K562 (cell line): Measurements from ENCODE around the gene PDLIM5. TPM values are rescaled to one million over a fixed set of nuclear protein-coding genes. Genes with fewer than 3 reads are reported as not detected.

Experiments
- ATAC-seq: fragments of 200-7000 bp; cut with Tn5 transposase; 3 replicates; pipeline ENCODE4 v1.9.1; 2020; ENCODE audit warnings: moderate library complexity
- BruUV-seq: library from RNA; stranded (reverse); fragments of 400-500 nt; replicated peaks from 2 replicates; lab custom pipeline; 2021; lab: Mats Ljungman, UMichigan
- CTCF ChIA-PET: fragments of 300-600 bp; formaldehyde crosslinking; extraction: SDS; loops from one replicate; lab custom pipeline; 2021; ENCODE audit warnings: low intra/inter-chr PET ratio; lab: Yijun Ruan, JAX
- POLR2A ChIA-PET: fragments of 300-600, 350-650 bp; sonication (Branson Sonifier 250); formaldehyde crosslinking; extraction: SDS; loops from one replicate; lab custom pipeline; 2021; ENCODE audit warnings: antibody characterized with exemption, inconsistent platforms; lab: Yijun Ruan, JAX
- DNase-seq, 4 experiments: peaks; one replicate each; pipeline versions ENCODE4 v3.0.0 to v3.0.0-alpha.2; 2011 to 2018; ENCODE audit warnings: low spot score in 3 of 4, mixed read lengths in 3 of 4; ENCODE audit errors: extremely low read depth in 1 of 4
- FAIRE-seq: peaks from 2 replicates; lab custom pipeline; 2011; peaks lifted over from hg19 to GRCh38; lab: Jason Lieb, UNC
- H2AFZ ChIP-seq: 2 replicates; pipeline ENCODE4 v1.6.0; 2011; ENCODE audit warnings: low read depth, low read length, control low read depth, inconsistent platforms
- H3K27ac ChIP-seq: fragments of 200-600 bp; 3 replicates; pipeline ENCODE4 v1.8.0; 2011; ENCODE audit warnings: low read depth, mild to moderate bottlenecking, control low read depth, inconsistent platforms, low read length, moderate library complexity, mixed read lengths; ENCODE audit errors: extremely low read depth
- H3K27me3 ChIP-seq, 2 experiments: fragments of 300-600 bp in 1 of 2; 2 replicates in 1 of 2; 3 replicates in 1 of 2; pipeline versions ENCODE4 v1.6.0 to v1.8.0; 2011; ENCODE audit warnings: inconsistent platforms in 2 of 2, low read length in 2 of 2, mild to moderate bottlenecking in 1 of 2, mixed read lengths in 1 of 2, moderate library complexity in 1 of 2; ENCODE audit not compliant: control insufficient read depth in 2 of 2, insufficient read depth in 2 of 2
- H3K36me3 ChIP-seq: fragments of 300-600 bp; 3 replicates; pipeline ENCODE4 v1.8.0; 2011; ENCODE audit warnings: mild to moderate bottlenecking, low read length, inconsistent platforms; ENCODE audit not compliant: control insufficient read depth, insufficient read depth
- H3K4me1 ChIP-seq, 2 experiments: fragments of 200-600 bp in 1 of 2; replicated peaks in 1 of 2; 2 replicates in 1 of 2; 3 replicates in 1 of 2; pipeline versions ENCODE4 v1.5.1 to v1.8.0; 2011; ENCODE audit warnings: inconsistent platforms in 2 of 2, low read length in 2 of 2, mild to moderate bottlenecking in 1 of 2, mixed read lengths in 1 of 2, moderate library complexity in 1 of 2; ENCODE audit not compliant: control insufficient read depth in 2 of 2, insufficient read depth in 2 of 2
- H3K4me2 ChIP-seq: 2 replicates; pipeline ENCODE4 v1.6.1; 2011; ENCODE audit warnings: low read length, control low read depth, inconsistent platforms, mixed read lengths; ENCODE audit not compliant: insufficient read depth
- H3K4me3 ChIP-seq: fragments of 200-600 bp; sonication (generic), shearing (Covaris generic); 2 replicates; pipeline ENCODE4 v1.5.1; 2016; ENCODE audit warnings: control low read depth, inconsistent platforms
- H3K79me2 ChIP-seq: fragments of 200-600 bp; 3 replicates; pipeline ENCODE4 v1.8.0; 2011; ENCODE audit warnings: low read length, inconsistent platforms; ENCODE audit not compliant: control insufficient read depth, insufficient read depth
- H3K9ac ChIP-seq, 2 experiments: 2 replicates each; pipeline versions ENCODE4 v1.6.0 to v1.6.1; 2011; ENCODE audit warnings: low read depth in 2 of 2, low read length in 2 of 2, control low read depth in 1 of 2, inconsistent platforms in 1 of 2, mild to moderate bottlenecking in 1 of 2, mixed read lengths in 1 of 2; ENCODE audit not compliant: insufficient read depth in 1 of 2
- H3K9me1 ChIP-seq: one replicate; pipeline ENCODE4 v1.6.0; 2011; ENCODE audit warnings: inconsistent platforms, mild to moderate bottlenecking, low read length, moderate library complexity; ENCODE audit not compliant: control insufficient read depth, insufficient read depth
- H3K9me3 ChIP-seq: replicated peaks from 2 replicates; pipeline ENCODE4 v1.5.1; 2011; ENCODE audit warnings: low read depth, low read length, inconsistent platforms; ENCODE audit not compliant: control insufficient read depth, insufficient read depth
- H4K20me1 ChIP-seq: replicated peaks from 2 replicates; pipeline ENCODE4 v1.6.1; 2011; ENCODE audit warnings: low read length, inconsistent platforms, mixed read lengths; ENCODE audit not compliant: control insufficient read depth, insufficient read depth
- ATF3 ChIP-seq, 2 experiments: fragments of 450-650 bp in 1 of 2; sonication (generic) in 1 of 2; formaldehyde crosslinking in 1 of 2; IDR thresholded peaks in 1 of 2; conservative IDR thresholded peaks in 1 of 2; 2 replicates each; pipeline versions ENCODE4 v1.6.1 to v1.8.1; 2016 to 2023; ENCODE audit warnings: mild to moderate bottlenecking in 2 of 2, moderate library complexity in 2 of 2, inconsistent platforms in 1 of 2, missing genetic modification reagents in 1 of 2
- HNRNPL ChIP-seq: fragments of 200-400 bp; formaldehyde crosslinking; IDR thresholded peaks from 2 replicates; pipeline ENCODE4 v1.6.1; 2017; ENCODE audit warnings: low read depth, mild to moderate bottlenecking, low read length
- L3MBTL2 ChIP-seq: fragments of 450-650 bp; IDR thresholded peaks from 2 replicates; pipeline ENCODE4 v1.6.1; 2016; ENCODE audit warnings: mild to moderate bottlenecking, moderate library complexity
- MAFK ChIP-seq: IDR thresholded peaks from 2 replicates; pipeline ENCODE4 v1.6.1; 2011; ENCODE audit warnings: low read length, improper control_type of control experiment
- MEF2D ChIP-seq: conservative IDR thresholded peaks from 2 replicates; pipeline ENCODE4 v1.6.1; 2016; ENCODE audit warnings: low read depth, missing genetic modification characterization, missing compliant biosample characterization
- PHF21A ChIP-seq: fragments of 450-650 bp; IDR thresholded peaks from 2 replicates; pipeline ENCODE4 v1.6.1; 2017; ENCODE audit warnings: low read depth, borderline replicate concordance
- POU5F1 ChIP-seq: fragments of 150-350 bp; IDR thresholded peaks from 2 replicates; pipeline ENCODE4 v1.6.1; 2014; ENCODE audit warnings: borderline replicate concordance, low read length, low read depth, mild to moderate bottlenecking; ENCODE audit not compliant: partially characterized antibody
- SETDB1 ChIP-seq: IDR thresholded peaks from one replicate; pipeline ENCODE4 v1.6.1; 2012; ENCODE audit warnings: low read length, control low read depth, inconsistent platforms
- SMARCA4 ChIP-seq: fragments of 450-650 bp; IDR thresholded peaks from 2 replicates; pipeline ENCODE4 v1.6.1; 2016
- SMC3 ChIP-seq: conservative IDR thresholded peaks from 2 replicates; pipeline ENCODE4 v1.6.1; 2011; ENCODE audit warnings: low read depth, low read length, improper control_type of control experiment; ENCODE audit not compliant: insufficient read depth
- STAT6 ChIP-seq: sonication (generic); formaldehyde crosslinking; IDR thresholded peaks from 2 replicates; pipeline ENCODE4 v1.8.1; 2023; ENCODE audit warnings: mild to moderate bottlenecking, missing genetic modification reagents
- SUPT5H ChIP-seq: fragments of 450-650 bp; IDR thresholded peaks from 2 replicates; pipeline ENCODE4 v1.6.1; 2016
- TARDBP ChIP-seq: fragments of 450-650 bp; IDR thresholded peaks from 2 replicates; pipeline ENCODE4 v1.6.1; 2016
- ZC3H4 ChIP-seq: sonication (generic); formaldehyde crosslinking; IDR thresholded peaks from 2 replicates; pipeline ENCODE4 v1.9.0; 2021; ENCODE audit warnings: missing genetic modification reagents, borderline replicate concordance
- ZNF274 ChIP-seq: IDR thresholded peaks from 2 replicates; pipeline ENCODE4 v1.6.1; 2011; ENCODE audit warnings: low read depth, mild to moderate bottlenecking, low read length, moderate library complexity, borderline replicate concordance
- WGBS: fragments of 100-300 bp; shearing (Covaris generic); methylation state at CpG from one replicate; pipeline ENCODE4 v1.1.6; 2016; ENCODE audit warnings: low coverage, mixed read lengths; ENCODE audit not compliant: insufficient coverage; ENCODE audit errors: missing lambda C conversion rate; 5-methylcytosine and 5-hydroxymethylcytosine counted together
- in situ Hi-C: fragments of 300-500 bp; cut with MboI; formaldehyde crosslinking; loops from 4 replicates; pipeline ENCODE4 v1.15.0; 2018; ENCODE audit warnings: inconsistent platforms, mixed read lengths
- intact Hi-C: fragments of 100-400 bp; cut with micrococcal nuclease; formaldehyde crosslinking; loops from 2 replicates; pipeline ENCODE4 v1.14.2; 2022
- polyA plus RNA-seq, 8 experiments: library from polyadenylated mRNA; depleted of rRNA in 4 of 8; stranded (reverse) in 5 of 8; unstranded in 3 of 8; fragments of >200 nt; fragmentation: Nextera tagmentation in 2 of 8; fragmentation: Illumina TruSeq in 1 of 8; extraction: Ambion mirVana in 2 of 8; extraction: Trizol in 1 of 8; gene quantifications; 2 replicates each; pipeline versions ENCODE4 v1.2.1 to v1.2.3, GENCODE V29; 2011 to 2014; ENCODE audit warnings: inconsistent platforms in 1 of 8, missing spikeins in 1 of 8
- total RNA-seq, 7 experiments: library from RNA; depleted of rRNA in 6 of 7; stranded (reverse); fragments of >200 nt in 6 of 7; fragmentation: Illumina TruSeq in 2 of 7; extraction: Trizol in 2 of 7; gene quantifications; 2 replicates each; pipeline versions ENCODE4 v1.2.1 to v1.2.3, GENCODE V29; 2011 to 2021; ENCODE audit warnings: low replicate concordance in 1 of 7

Gene PDLIM5
- total and polyA plus RNA-seq, 9 of the 15 experiments (the other 6 are each of a cell fraction or from before 2014, with no cell fraction given): 36.9 to 127 (median 62.5) TPM

- Histone ChIP-seq H3K9me3 (no peaks in the 10 kb centered on the region), H3K4me3 (no peak overlapping the region), H3K79me2 (peaks cover 72% of the 10 kb centered on the region), H3K36me3 (no peaks in the 10 kb centered on the region; the same call in 2 of the 3 replicates), H3K27me3 (no peaks in the 10 kb centered on the region), H3K9ac (peak overlapping the region in 1 of 2 experiments; percentile 52; a peak in 2 of 4 replicates), H3K27ac (peak overlapping the region; percentile 95), H4K20me1 (no peaks in the 10 kb centered on the region), H3K9me1 (no peaks in the 10 kb centered on the region), H2AFZ (no peak overlapping the region), H3K4me2 (no peak overlapping the region), H3K4me1 (peaks cover 15 to 48% of the 10 kb centered on the region in 2 experiments)
- in situ Hi-C loops (no loop called here), intact Hi-C loops (no loop called here)
- FAIRE-seq (peak; percentile 37), ATAC-seq (no peak), DNase-seq (no peak)
- BruUV-seq: no TSS peak
- POLR2A ChIA-PET: no interaction called here
- CTCF ChIA-PET: no interaction called here
- WGBS: 54% methylated on average over 3 of the region's 3 CpGs
- no peak for TF ChIP-seq MAFK
- no peak for TF ChIP-seq POU5F1
- TF ChIP-seq STAT6: no peak
- TF ChIP-seq MEF2D (tag): no peak
- no peak for TF ChIP-seq SMARCA4
- TF ChIP-seq ZNF274: no peak
- TF ChIP-seq SETDB1: no peak
- no peak for TF ChIP-seq SMC3
- TF ChIP-seq PHF21A: no peak
- no peak for TF ChIP-seq L3MBTL2
- TF ChIP-seq HNRNPL: no peak
- no peak for TF ChIP-seq TARDBP
- no peak for TF ChIP-seq SUPT5H
- no peak for TF ChIP-seq ATF3 (IDR thresholded peaks at IDR 0.05)
- TF ChIP-seq ATF3 (CRISPR knock-in tag; conservative IDR thresholded peaks at IDR 0.05): no peak
- no peak for TF ChIP-seq ZC3H4 (CRISPR knock-in tag)
These were observed 85.1 kb downstream of the PDLIM5 start for GRCh38 chr4:94536649-94537469.
